ENCODE measurements around the gene SLC8A2. TPM values are rescaled to one million over a fixed set of nuclear protein-coding genes. Genes with fewer than 3 reads are reported as not detected.

SLC8A2 gene
- total RNA-seq, 2 donors from 2014 or later, result 2.5 to 3.6 TPM

DNA sequence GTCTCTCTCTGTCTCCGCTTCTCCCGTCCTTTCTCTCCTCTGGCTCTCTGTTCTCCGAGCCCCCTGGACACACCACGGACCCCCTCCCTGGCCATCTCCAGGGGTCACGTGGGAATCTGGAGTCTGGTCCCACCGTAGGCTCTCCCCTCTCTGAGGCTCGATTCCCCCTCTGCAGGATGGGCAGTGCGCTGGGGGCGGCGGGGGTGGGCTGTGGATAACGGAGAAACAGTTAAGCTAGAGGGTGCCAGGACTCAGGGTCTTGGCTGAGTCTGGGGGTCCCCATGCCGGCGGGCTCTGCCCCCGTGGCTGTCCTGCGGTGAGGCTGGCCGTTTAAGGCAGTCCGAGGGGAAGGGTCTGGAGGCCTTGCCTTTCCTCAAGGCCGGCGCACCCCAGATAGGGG lies 51.9 kb downstream of the SLC8A2 start:
- Mint-ChIP-seq H3K4me1 (peaks cover 34% of the 10 kb centered on the region), H3K27me3 (ENCODE audit: insufficient read depth) (peaks cover 57% of the 10 kb centered on the region)

GRCh38 chr19:47419030-47419783 lies 52.5 kb downstream of the SLC8A2 start, which contains the start of gene MEIS3:
MEIS3 (minus strand) TSS chr19:47419527; CDS start chr19:47419081, 446 bp downstream.
- Mint-ChIP-seq H3K4me1 (peaks cover 34% of the 10 kb centered on the region), H3K27me3 (ENCODE audit: insufficient read depth) (peaks cover 52% of the 10 kb centered on the region), H3K9me3 (no peaks in the 10 kb centered on the region), H3K36me3 (ENCODE audit: low read depth) (peaks cover 18% of the 10 kb centered on the region), H3K4me3 (peak within 1 kb of the TSS; percentile 76), H3K27ac (peak within 1 kb of the TSS; percentile 17)
- TF ChIP-seq CTCF (conservative IDR thresholded peaks at IDR 0.05), result no peak
- 0 to 1% methylated on average over 1 to 53 of the region's 70 CpGs for WGBS, 2 experiments (ENCODE audit: insufficient coverage in 1 of 2, insufficient read length in 1 of 2)
- H3K4me1 ChIP-seq (ENCODE audit: control insufficient read depth, insufficient read depth, low read length), result no peaks in the 10 kb centered on the region
- peak within 1 kb of the TSS; percentile 90 for H3K27ac ChIP-seq (ENCODE audit: low read depth, low read length)
- peak within 1 kb of the TSS; percentile 57 for H3K9ac ChIP-seq (ENCODE audit: extremely low read depth, low read length, poor library complexity, severe bottlenecking)
- peak within 1 kb of the TSS; percentile 87 for H3K4me3 ChIP-seq (ENCODE audit: low read length)
- DNase-seq, result peak; percentile 81
- no peaks in the 10 kb centered on the region for H3K9me3 ChIP-seq (ENCODE audit: control insufficient read depth, low read length)
- peaks cover 10% of the 10 kb centered on the region for H3K27me3 ChIP-seq (ENCODE audit: control insufficient read depth, insufficient read depth, low read length, poor library complexity, severe bottlenecking)
- H3K36me3 ChIP-seq (ENCODE audit: control insufficient read depth, insufficient read depth, low read length), result peaks cover 13% of the 10 kb centered on the region

More for the DNA sequence above, 51.9 kb downstream of the SLC8A2 start:
- H3K36me3 Mint-ChIP-seq (ENCODE audit: low read depth), result peaks cover 14% of the 10 kb centered on the region
- no peaks in the 10 kb centered on the region for H3K9me3 Mint-ChIP-seq
- peak; percentile 66 for DNase-seq
- no peak for TF ChIP-seq CTCF (conservative IDR thresholded peaks at IDR 0.05)
- H3K9me3 ChIP-seq (ENCODE audit: control insufficient read depth, low read length), result no peaks in the 10 kb centered on the region
- no peaks in the 10 kb centered on the region for H3K4me1 ChIP-seq (ENCODE audit: control insufficient read depth, insufficient read depth, low read length)
- no peak overlapping the region for H3K27ac Mint-ChIP-seq
- peak overlapping the region; percentile 90 for H3K27ac ChIP-seq (ENCODE audit: low read depth, low read length)
- peak overlapping the region; percentile 25 for H3K9ac ChIP-seq (ENCODE audit: extremely low read depth, low read length, poor library complexity, severe bottlenecking)
- H3K27me3 ChIP-seq (ENCODE audit: control insufficient read depth, insufficient read depth, low read length, poor library complexity, severe bottlenecking), result peaks cover 10% of the 10 kb centered on the region
- 8 to 15% methylated on average over 2 to 17 of the region's 19 CpGs for WGBS, 2 experiments (ENCODE audit: insufficient coverage in 1 of 2, insufficient read length in 1 of 2)
- peak overlapping the region; percentile 42 for H3K4me3 Mint-ChIP-seq
- H3K36me3 ChIP-seq (ENCODE audit: control insufficient read depth, insufficient read depth, low read length), result peaks cover 10% of the 10 kb centered on the region
- peak overlapping the region; percentile 73 for H3K4me3 ChIP-seq (ENCODE audit: low read length)

GRCh38 chr19:47418692-47419029 lies 53.0 kb downstream of the SLC8A2 start:
- H3K9me3 ChIP-seq (ENCODE audit: control insufficient read depth, low read length), result no peaks in the 10 kb centered on the region
- peak overlapping the region; percentile 76 for H3K4me3 Mint-ChIP-seq
- no peaks in the 10 kb centered on the region for H3K9me3 Mint-ChIP-seq
- H3K4me3 ChIP-seq (ENCODE audit: low read length), result peak overlapping the region; percentile 87
- H3K4me1 ChIP-seq (ENCODE audit: control insufficient read depth, insufficient read depth, low read length), result no peaks in the 10 kb centered on the region
- TF ChIP-seq CTCF (conservative IDR thresholded peaks at IDR 0.05), result no peak
- H3K27me3 ChIP-seq (ENCODE audit: control insufficient read depth, insufficient read depth, low read length, poor library complexity, severe bottlenecking), result peaks cover 10% of the 10 kb centered on the region
- 0 to 1% methylated on average over 1 to 9 of the region's 9 CpGs for WGBS, 2 experiments (ENCODE audit: insufficient coverage in 1 of 2, insufficient read length in 1 of 2)
- peaks cover 48% of the 10 kb centered on the region for H3K27me3 Mint-ChIP-seq (ENCODE audit: insufficient read depth)
- peak; percentile 71 for DNase-seq
- peaks cover 17% of the 10 kb centered on the region for H3K36me3 ChIP-seq (ENCODE audit: control insufficient read depth, insufficient read depth, low read length)
- H3K27ac Mint-ChIP-seq, result no peak overlapping the region
- peaks cover 22% of the 10 kb centered on the region for H3K36me3 Mint-ChIP-seq (ENCODE audit: low read depth)
- H3K27ac ChIP-seq (ENCODE audit: low read depth, low read length), result no peak overlapping the region
- H3K4me1 Mint-ChIP-seq, result peaks cover 34% of the 10 kb centered on the region
- H3K9ac ChIP-seq (ENCODE audit: extremely low read depth, low read length, poor library complexity, severe bottlenecking), result peak overlapping the region; percentile 57

Data from endodermal cell (in vitro differentiated cells).